ENCODE data around the gene SYS1.
A peak's percentile ranks its signal among the peaks of the same experiment; 100 is the strongest.

SYS1 gene

DNA sequence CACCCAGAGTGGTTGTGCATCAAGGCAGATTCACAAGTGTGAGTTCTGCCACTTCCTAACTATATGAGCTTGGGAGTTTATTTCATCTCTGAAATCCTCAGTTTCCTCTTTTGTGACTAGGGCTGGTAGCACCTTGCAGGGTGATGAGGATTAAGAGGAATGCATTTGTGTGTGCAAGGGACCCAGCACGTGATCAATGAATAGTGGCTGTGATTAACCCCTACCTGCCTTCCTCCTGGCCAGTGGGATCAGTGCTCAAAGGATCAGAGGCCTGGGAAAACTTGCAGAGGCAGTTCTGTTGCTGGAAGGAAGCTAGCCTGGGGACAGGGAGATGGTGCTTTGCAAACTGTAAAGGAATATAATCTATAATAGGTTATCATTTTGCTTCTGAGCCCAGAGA lies 22.0 kb upstream of the SYS1 start:
- H3K27ac ChIP-seq, result peak overlapping the region; percentile 92
- TF ChIP-seq CTCF (conservative IDR thresholded peaks at IDR 0.05), result no peak

DNA sequence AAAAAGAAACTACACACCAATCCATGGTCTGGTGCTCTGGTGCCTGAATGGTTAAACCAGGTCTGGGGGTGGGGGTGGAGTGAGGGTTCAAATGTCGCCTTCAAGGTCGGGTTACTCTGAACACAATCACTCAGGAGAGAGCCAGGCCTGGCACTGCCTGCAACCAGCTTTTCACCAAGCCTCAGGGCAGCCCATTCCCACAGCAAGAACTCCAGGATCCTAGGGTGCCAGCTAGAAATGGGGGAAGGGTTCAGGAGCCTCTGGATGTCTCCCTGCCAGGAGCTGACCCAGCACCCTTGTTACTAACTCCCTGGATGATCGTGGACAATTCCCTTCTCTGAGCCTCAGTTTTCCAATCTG lies 21.4 kb upstream of the SYS1 start:
- TF ChIP-seq CTCF (conservative IDR thresholded peaks at IDR 0.05), result no peak
- peak overlapping the region; percentile 92 for H3K27ac ChIP-seq

- no peak for TF ChIP-seq CTCF (conservative IDR thresholded peaks at IDR 0.05)
- peak overlapping the region; percentile 92 for H3K27ac ChIP-seq
Measured at GRCh38 chr20:45341939-45342854, 20.8 kb upstream of the SYS1 start.

GRCh38 chr20:45342855-45343531 lies 20.0 kb upstream of the SYS1 start:
- H3K27ac ChIP-seq, result peak overlapping the region; percentile 92
- no peak for TF ChIP-seq CTCF (conservative IDR thresholded peaks at IDR 0.05)

- TF ChIP-seq CTCF (conservative IDR thresholded peaks at IDR 0.05), result no peak
- H3K27ac ChIP-seq, result peak overlapping the region; percentile 92
Measured at GRCh38 chr20:45343532-45344167, 19.3 kb upstream of the SYS1 start.

DNA sequence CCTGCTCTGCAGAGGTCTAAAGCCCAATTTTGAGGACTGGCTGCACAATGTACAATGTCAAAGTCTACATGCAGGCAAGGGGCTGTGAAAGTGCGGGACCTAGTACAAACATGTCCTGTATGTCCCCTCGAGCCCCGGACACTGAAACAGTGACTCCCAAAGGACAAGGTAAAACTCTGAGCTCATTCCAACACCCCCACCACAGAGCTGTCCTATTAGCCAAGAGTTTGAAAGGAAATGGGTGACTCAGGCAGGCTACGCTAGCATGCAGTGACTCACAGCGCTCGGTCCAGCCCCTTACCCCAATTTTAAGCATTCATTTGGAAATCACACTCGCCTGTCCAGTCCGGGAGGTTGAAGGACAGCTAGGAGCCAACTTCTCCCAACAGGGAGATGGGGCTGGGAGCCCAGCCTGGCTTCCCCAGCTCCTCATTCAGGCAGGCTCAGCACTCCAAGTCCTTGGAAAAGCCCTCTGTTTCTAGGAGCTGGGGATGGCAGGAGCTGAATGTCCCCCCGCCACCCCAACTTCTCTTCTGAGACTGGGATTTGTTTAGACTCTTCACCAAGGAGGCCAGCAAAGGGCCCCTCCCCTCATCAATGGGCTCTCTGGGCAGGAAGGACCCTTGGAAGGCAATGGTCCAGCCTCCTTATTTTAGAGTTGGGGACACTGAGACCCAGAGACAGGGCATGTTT lies 18.6 kb upstream of the SYS1 start:
- H3K27ac ChIP-seq, result peak overlapping the region; percentile 92
- TF ChIP-seq CTCF (conservative IDR thresholded peaks at IDR 0.05), result no peak

Measured in VCaP (cell line).